MM.1S (cell line): ENCODE measurements around the gene CCNT2.

Source experiments
- DNase-seq: peaks from one replicate; pipeline ENCODE4 v3.0.0-alpha.2; 2015
- H2AFZ ChIP-seq: fragments of 300-600 bp; sonication (generic); 2 replicates; pipeline ENCODE4 v1.6.0; 2016; ENCODE audit warnings: antibody characterized with exemption, low read length
- H3F3A ChIP-seq: fragments of 300-600 bp; sonication (generic); 2 replicates; pipeline ENCODE4 v1.6.1; 2016; ENCODE audit warnings: mild to moderate bottlenecking, antibody characterized with exemption, low read length, moderate library complexity, mixed read lengths; ENCODE audit not compliant: insufficient read depth
- H3K27ac ChIP-seq: fragments of 300-600 bp; sonication (generic); 2 replicates; pipeline ENCODE4 v1.5.1; 2016; ENCODE audit warnings: mild to moderate bottlenecking, low read length
- H3K27me3 ChIP-seq: fragments of 300-600 bp; sonication (generic); replicated peaks from 2 replicates; pipeline ENCODE4 v1.6.0; 2016; ENCODE audit warnings: low read length; ENCODE audit not compliant: insufficient read depth
- H3K36me3 ChIP-seq: fragments of 300-600 bp; sonication (generic); replicated peaks from 2 replicates; pipeline ENCODE4 v1.6.1; 2016; ENCODE audit warnings: mild to moderate bottlenecking, low read length, mixed read lengths; ENCODE audit not compliant: insufficient read depth
- H3K4me1 ChIP-seq: fragments of 300-600 bp; sonication (generic); 2 replicates; pipeline ENCODE4 v1.6.1; 2016; ENCODE audit warnings: low read length, mixed read lengths
- H3K4me2 ChIP-seq: fragments of 300-600 bp; sonication (generic); 2 replicates; pipeline ENCODE4 v1.6.0; 2016; ENCODE audit warnings: low read depth, low read length
- H3K4me3 ChIP-seq: fragments of 300-600 bp; sonication (generic); 2 replicates; pipeline ENCODE4 v1.5.1; 2016; ENCODE audit warnings: low read length, mixed read lengths
- H3K79me2 ChIP-seq: fragments of 300-600 bp; sonication (generic); 2 replicates; pipeline ENCODE4 v1.6.1; 2016; ENCODE audit warnings: mixed run types, low read length, mixed read lengths
- H3K9ac ChIP-seq: fragments of 300-600 bp; sonication (generic); 2 replicates; pipeline ENCODE4 v1.6.1; 2016; ENCODE audit warnings: low read length, mixed read lengths
- H3K9me2 ChIP-seq: fragments of 300-600 bp; sonication (generic); replicated peaks from 2 replicates; pipeline ENCODE4 v1.6.1; 2016; ENCODE audit warnings: mild to moderate bottlenecking, low read length, mixed read lengths; ENCODE audit not compliant: insufficient read depth
- H3K9me3 ChIP-seq: fragments of 300-600 bp; sonication (generic); replicated peaks from 2 replicates; pipeline ENCODE4 v1.6.1; 2016; ENCODE audit warnings: mild to moderate bottlenecking, low read length, mixed read lengths; ENCODE audit not compliant: insufficient read depth
- H4K20me1 ChIP-seq: fragments of 300-600 bp; sonication (generic); 2 replicates; pipeline ENCODE4 v1.6.1; 2016; ENCODE audit warnings: mild to moderate bottlenecking, low read length, moderate library complexity, mixed read lengths; ENCODE audit not compliant: insufficient read depth
- EZH2 ChIP-seq: fragments of 300-600 bp; sonication (generic); optimal IDR thresholded peaks from 2 replicates; pipeline ENCODE3; 2017; ENCODE audit warnings: low read depth, mild to moderate bottlenecking, antibody characterized with exemption, low read length, mixed read lengths
- EZH2phosphoT487 ChIP-seq: fragments of 300-600 bp; sonication (generic); IDR thresholded peaks from 2 replicates; pipeline ENCODE4 v1.6.1; 2018; ENCODE audit warnings: antibody characterized with exemption, low read length
- TF ChIP-seq, protein P1 (sequence below): fragments of 300-600 bp; sonication (generic); IDR thresholded peaks from 2 replicates; pipeline ENCODE4 v1.5.1; 2016; ENCODE audit warnings: antibody characterized with exemption, low read length, mixed read lengths

CCNT2 gene

GRCh38 chr2:134882773-134883172 is 35.8 kb upstream of the CCNT2 start:
- H3K4me1 ChIP-seq, result no peaks in the 10 kb centered on the region
- no peaks in the 10 kb centered on the region for H3K36me3 ChIP-seq
- H3K9me2 ChIP-seq, result no peaks in the 10 kb centered on the region
- H2AFZ ChIP-seq, result no peak overlapping the region
- H3K4me3 ChIP-seq, result no peak overlapping the region
- H3K27ac ChIP-seq, result no peak overlapping the region
- H3K9ac ChIP-seq, result no peak overlapping the region
- H3K27me3 ChIP-seq, result no peaks in the 10 kb centered on the region
- no peak overlapping the region for H3K4me2 ChIP-seq
- DNase-seq, result no peak
- TF ChIP-seq EZH2phosphoT487, result no peak
- no peak for TF ChIP-seq EZH2
- TF ChIP-seq, protein P1, sequence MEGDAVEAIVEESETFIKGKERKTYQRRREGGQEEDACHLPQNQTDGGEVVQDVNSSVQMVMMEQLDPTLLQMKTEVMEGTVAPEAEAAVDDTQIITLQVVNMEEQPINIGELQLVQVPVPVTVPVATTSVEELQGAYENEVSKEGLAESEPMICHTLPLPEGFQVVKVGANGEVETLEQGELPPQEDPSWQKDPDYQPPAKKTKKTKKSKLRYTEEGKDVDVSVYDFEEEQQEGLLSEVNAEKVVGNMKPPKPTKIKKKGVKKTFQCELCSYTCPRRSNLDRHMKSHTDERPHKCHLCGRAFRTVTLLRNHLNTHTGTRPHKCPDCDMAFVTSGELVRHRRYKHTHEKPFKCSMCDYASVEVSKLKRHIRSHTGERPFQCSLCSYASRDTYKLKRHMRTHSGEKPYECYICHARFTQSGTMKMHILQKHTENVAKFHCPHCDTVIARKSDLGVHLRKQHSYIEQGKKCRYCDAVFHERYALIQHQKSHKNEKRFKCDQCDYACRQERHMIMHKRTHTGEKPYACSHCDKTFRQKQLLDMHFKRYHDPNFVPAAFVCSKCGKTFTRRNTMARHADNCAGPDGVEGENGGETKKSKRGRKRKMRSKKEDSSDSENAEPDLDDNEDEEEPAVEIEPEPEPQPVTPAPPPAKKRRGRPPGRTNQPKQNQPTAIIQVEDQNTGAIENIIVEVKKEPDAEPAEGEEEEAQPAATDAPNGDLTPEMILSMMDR, result no peak
- H3K79me2 ChIP-seq, result no peaks in the 10 kb centered on the region
- H3F3A ChIP-seq, result no peaks in the 10 kb centered on the region
- H4K20me1 ChIP-seq, result no peaks in the 10 kb centered on the region
- no peaks in the 10 kb centered on the region for H3K9me3 ChIP-seq

- no peak overlapping the region for H3K4me3 ChIP-seq
- H2AFZ ChIP-seq, result no peak overlapping the region
- no peaks in the 10 kb centered on the region for H3K4me1 ChIP-seq
- H3K9me3 ChIP-seq, result no peaks in the 10 kb centered on the region
- no peaks in the 10 kb centered on the region for H3K79me2 ChIP-seq
- no peaks in the 10 kb centered on the region for H4K20me1 ChIP-seq
- H3K27ac ChIP-seq, result no peak overlapping the region
- no peaks in the 10 kb centered on the region for H3K27me3 ChIP-seq
- no peak overlapping the region for H3K9ac ChIP-seq
- DNase-seq, result no peak
- TF ChIP-seq, protein P1, result no peak
- no peak for TF ChIP-seq EZH2
- no peaks in the 10 kb centered on the region for H3K36me3 ChIP-seq
- H3K4me2 ChIP-seq, result no peak overlapping the region
- H3F3A ChIP-seq, result no peaks in the 10 kb centered on the region
- no peaks in the 10 kb centered on the region for H3K9me2 ChIP-seq
These were observed 34.9 kb upstream of the CCNT2 start for GRCh38 chr2:134883552-134884293.

DNA sequence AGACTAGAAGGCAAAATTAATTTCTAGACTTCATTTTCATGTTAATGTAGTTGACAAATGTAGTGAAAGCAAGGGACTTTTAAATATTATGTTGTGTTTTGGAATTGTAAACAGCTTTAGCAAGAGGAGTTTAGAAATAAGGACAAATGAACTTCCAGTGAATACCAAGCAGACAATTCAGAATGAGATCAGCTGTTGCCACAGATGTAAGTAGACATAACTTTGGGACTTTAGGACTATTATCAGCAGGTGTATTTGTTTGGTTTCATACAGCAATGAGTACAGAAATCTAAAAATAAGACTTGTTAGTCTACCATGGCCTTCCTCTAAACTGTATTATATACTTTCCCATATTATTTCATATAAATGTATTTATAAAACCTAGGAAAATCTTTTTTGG is 34.2 kb upstream of the CCNT2 start:
- no peak overlapping the region for H3K9ac ChIP-seq
- H3K4me2 ChIP-seq, result no peak overlapping the region
- H3K36me3 ChIP-seq, result no peaks in the 10 kb centered on the region
- no peak overlapping the region for H3K27ac ChIP-seq
- no peaks in the 10 kb centered on the region for H3F3A ChIP-seq
- H3K79me2 ChIP-seq, result no peaks in the 10 kb centered on the region
- no peaks in the 10 kb centered on the region for H4K20me1 ChIP-seq
- H3K4me3 ChIP-seq, result no peak overlapping the region
- H3K9me2 ChIP-seq, result no peaks in the 10 kb centered on the region
- no peak overlapping the region for H2AFZ ChIP-seq
- no peaks in the 10 kb centered on the region for H3K4me1 ChIP-seq
- no peaks in the 10 kb centered on the region for H3K9me3 ChIP-seq
- no peaks in the 10 kb centered on the region for H3K27me3 ChIP-seq
- no peak for TF ChIP-seq EZH2
- TF ChIP-seq EZH2phosphoT487, result no peak
- TF ChIP-seq, protein P1, result no peak
- no peak for DNase-seq
